ENCODE data around the gene SMIM31.

GRCh38 chr4:164802301-164802901 is 48.5 kb downstream of the SMIM31 start:
- TF ChIP-seq EP300 (IDR thresholded peaks at IDR 0.05) (no peak), CTCF (IDR thresholded peaks at IDR 0.05) (no peak)
